Measurements from ENCODE around the gene C17orf78. TPM values are rescaled to one million over a fixed set of nuclear protein-coding genes. Genes with fewer than 3 reads are reported as not detected.

Gene C17orf78
- total and polyA plus RNA-seq, 2 of the 13 experiments (the other 11 are each of a cell fraction or from before 2014, with no cell fraction given), result not detected

- TF ChIP-seq, protein P1, sequence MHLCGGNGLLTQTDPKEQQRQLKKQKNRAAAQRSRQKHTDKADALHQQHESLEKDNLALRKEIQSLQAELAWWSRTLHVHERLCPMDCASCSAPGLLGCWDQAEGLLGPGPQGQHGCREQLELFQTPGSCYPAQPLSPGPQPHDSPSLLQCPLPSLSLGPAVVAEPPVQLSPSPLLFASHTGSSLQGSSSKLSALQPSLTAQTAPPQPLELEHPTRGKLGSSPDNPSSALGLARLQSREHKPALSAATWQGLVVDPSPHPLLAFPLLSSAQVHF (CRISPR knock-in tag; IDR thresholded peaks at IDR 0.05), result peak; percentile 45; the same call in 1 of the 2 replicates
- no peak for TF ChIP-seq ZNF3 (CRISPR knock-in tag; IDR thresholded peaks at IDR 0.05)
- no peak for TF ChIP-seq HOMEZ (CRISPR knock-in tag; IDR thresholded peaks at IDR 0.05; ENCODE audit: low read depth)
- peak; percentile 48 to 64; a peak in 2 of 4 replicates for TF ChIP-seq HMGXB4 (CRISPR knock-in tag; IDR thresholded peaks at IDR 0.05; ENCODE audit: borderline replicate concordance in 1 of 2, low read depth in 1 of 2)
- TF ChIP-seq YY1 (IDR thresholded peaks at IDR 0.05; ENCODE audit: insufficient read depth, insufficient replicate concordance, low read depth, low read length), result peak; percentile 86
- TF ChIP-seq ZKSCAN1 (IDR thresholded peaks at IDR 0.05; ENCODE audit: low read length), result no peak
- no peak for TF ChIP-seq PAF1 (CRISPR knock-in tag; IDR thresholded peaks at IDR 0.05)
- no peak for TF ChIP-seq ZNF709 (CRISPR knock-in tag; IDR thresholded peaks at IDR 0.05)
- TF ChIP-seq ZNF883 (CRISPR knock-in tag; IDR thresholded peaks at IDR 0.05; ENCODE audit: not compliant biosample characterization), result no peak
- peak; percentile 86 for TF ChIP-seq ZFX (CRISPR knock-in tag; IDR thresholded peaks at IDR 0.05; ENCODE audit: low read depth)
- no peak for TF ChIP-seq POGZ (CRISPR knock-in tag; IDR thresholded peaks at IDR 0.05)
- no peak for TF ChIP-seq ZFP91 (CRISPR knock-in tag; IDR thresholded peaks at IDR 0.05; ENCODE audit: borderline replicate concordance)
- no peak for TF ChIP-seq CSRNP1 (CRISPR knock-in tag; IDR thresholded peaks at IDR 0.05)
- no peak for TF ChIP-seq TBL1XR1 (IDR thresholded peaks at IDR 0.05; ENCODE audit: borderline replicate concordance, low read length, partially characterized antibody)
- no peak for TF ChIP-seq NCOA1 (CRISPR knock-in tag; IDR thresholded peaks at IDR 0.05)
- no peak for TF ChIP-seq NCOA5 (CRISPR knock-in tag; IDR thresholded peaks at IDR 0.05)
- no peak for TF ChIP-seq ZNF513 (CRISPR knock-in tag; conservative IDR thresholded peaks at IDR 0.05)
- peak; percentile 44; the same call in 1 of the 2 replicates for TF ChIP-seq SAFB2 (CRISPR knock-in tag; IDR thresholded peaks at IDR 0.05; ENCODE audit: borderline replicate concordance, low read depth)
- TF ChIP-seq ZBTB7B (CRISPR knock-in tag; IDR thresholded peaks at IDR 0.05), result 0 out of 2 replicates have a peak, but pooled peaks have one; percentile 17
Observed at GRCh38 chr17:37406635-37407461, 31.1 kb downstream of the C17orf78 start, which contains the start of the genes ACACA and TADA2A (continued).
